CD4-positive, alpha-beta T cell treated with Interleukin-4 for 1 hour (primary cell): ENCODE data around the gene PSD.

Source experiments
- DNase-seq, 2 donors: peaks; one replicate each; pipeline ENCODE4 v3.0.0-alpha.2; 2020 to 2022

The PSD gene

GRCh38 chr10:102402512-102402896, 16.1 kb downstream of the PSD start:
- no peak for DNase-seq

- no peak for DNase-seq
Measured at GRCh38 chr10:102401735-102402511, 16.7 kb downstream of the PSD start.

- no peak for DNase-seq
Measured at GRCh38 chr10:102401342-102401654, 17.3 kb downstream of the PSD start.

GRCh38 chr10:102400598-102401341, 17.8 kb downstream of the PSD start:
- DNase-seq: no peak

- DNase-seq: peak in 1 of 2 donors; percentile 10
Measured at GRCh38 chr10:102400076-102400475, 18.5 kb downstream of the PSD start.

- peak; percentile 90 for DNase-seq
Measured at GRCh38 chr10:102399217-102400021, 19.2 kb downstream of the PSD start.

GRCh38 chr10:102398172-102399020, 20.2 kb downstream of the PSD start:
- peak in 1 of 2 donors; percentile 20 for DNase-seq

GRCh38 chr10:102397222-102398171, 21.1 kb downstream of the PSD start:
- DNase-seq: peak in 1 of 2 donors; percentile 13

- DNase-seq: no peak
Measured at GRCh38 chr10:102396730-102397151, 21.8 kb downstream of the PSD start.

- DNase-seq: peak in 1 of 2 donors; percentile 32
Measured at GRCh38 chr10:102396317-102396650, 22.3 kb downstream of the PSD start.

- peak; percentile 95 to 96 for DNase-seq
Measured at GRCh38 chr10:102395400-102396316, 22.9 kb downstream of the PSD start, which contains the start of gene NFKB2. Gene NFKB2, plus strand, starts transcription at chr10:102395705. Its CDS starts 255 bp downstream, at chr10:102395960.

GRCh38 chr10:102394801-102395399, 23.7 kb downstream of the PSD start:
- DNase-seq: peak; percentile 75 to 76

- peak; percentile 99 for DNase-seq
Measured at GRCh38 chr10:102394079-102394800, 24.3 kb downstream of the PSD start.

- DNase-seq: no peak
Measured at GRCh38 chr10:102393411-102394078, 25.0 kb downstream of the PSD start.

GRCh38 chr10:102392306-102392705, 26.3 kb downstream of the PSD start:
- no peak for DNase-seq

- no peak for DNase-seq
Measured at GRCh38 chr10:102389894-102390293, 28.7 kb downstream of the PSD start.

GRCh38 chr10:102384606-102385429, 33.8 kb downstream of the PSD start:
- DNase-seq: no peak
